H1 (cell line): Measurements from ENCODE around the gene CELF2. TPM values are rescaled to one million over a fixed set of nuclear protein-coding genes. Genes with fewer than 3 reads are reported as not detected.
A peak's percentile ranks its signal among the peaks of the same experiment; 100 is the strongest.

Source experiments
- CTCF ChIA-PET: fragments of 300-600 bp; sonication (Branson Sonifier 250); formaldehyde crosslinking; loops from one replicate; lab custom pipeline; 2021; ENCODE audit not compliant: partially characterized antibody; lab: Charles Lee
- POLR2A ChIA-PET: fragments of 300-600 bp; sonication (Branson Sonifier 250); formaldehyde crosslinking; loops from one replicate; lab custom pipeline; 2021; ENCODE audit warnings: inconsistent platforms; ENCODE audit not compliant: partially characterized antibody; lab: Charles Lee
- DNase-seq, 2 experiments: peaks; one replicate each; pipeline versions ENCODE4 v3.0.0 to v3.0.0-alpha.2; 2010 to 2022; ENCODE audit warnings: low spot score in 2 of 2, low read depth in 1 of 2, mixed read lengths in 1 of 2
- FAIRE-seq: peaks from 2 replicates; lab custom pipeline; 2011; peaks lifted over from hg19 to GRCh38; lab: Jason Lieb, UNC
- H2AFZ ChIP-seq: 2 replicates; pipeline ENCODE4 v1.8.1; 2012; ENCODE audit warnings: low read length, inconsistent platforms
- H2AK5ac ChIP-seq: 2 replicates; pipeline ENCODE4 v1.6.1; 2013; ENCODE audit warnings: low read depth, low read length
- H2BK120ac ChIP-seq: replicated peaks from 2 replicates; pipeline ENCODE3; 2013; ENCODE audit warnings: low read depth, low read length, inconsistent platforms
- H2BK12ac ChIP-seq: 2 replicates; pipeline ENCODE4 v1.6.1; 2013; ENCODE audit warnings: low read depth, low read length
- H2BK15ac ChIP-seq: 2 replicates; pipeline ENCODE4 v1.6.1; 2013; ENCODE audit warnings: low read length
- H2BK20ac ChIP-seq: 2 replicates; pipeline ENCODE4 v1.6.1; 2013; ENCODE audit warnings: low read length
- H2BK5ac ChIP-seq: 2 replicates; pipeline ENCODE4 v1.6.1; 2013; ENCODE audit warnings: low read depth, low read length
- H3K14ac ChIP-seq: 2 replicates; pipeline ENCODE4 v1.6.1; 2013; ENCODE audit warnings: inconsistent platforms; ENCODE audit not compliant: insufficient read length
- H3K18ac ChIP-seq: 2 replicates; pipeline ENCODE4 v1.6.1; 2013; ENCODE audit warnings: low read length; ENCODE audit errors: extremely low read depth
- H3K23ac ChIP-seq: 2 replicates; pipeline ENCODE4 v1.6.1; 2013; ENCODE audit warnings: inconsistent platforms; ENCODE audit not compliant: insufficient read length
- H3K23me2 ChIP-seq: 2 replicates; pipeline ENCODE4 v1.6.1; 2013; ENCODE audit warnings: low read depth, low read length
- H3K27ac ChIP-seq: 2 replicates; pipeline ENCODE4 v1.6.1; 2011; ENCODE audit warnings: low read depth, low read length, inconsistent platforms
- H3K27me3 ChIP-seq, 4 experiments: replicated peaks in 1 of 4; 1 replicate in 1 of 4; 2 replicates in 3 of 4; pipeline versions ENCODE4 v1.6.1 to v1.8.1; 2011 to 2013; ENCODE audit warnings: low read length in 3 of 4, mild to moderate bottlenecking in 3 of 4, inconsistent platforms in 2 of 4, mixed read lengths in 2 of 4, moderate library complexity in 1 of 4; ENCODE audit not compliant: control insufficient read depth in 3 of 4, insufficient read depth in 3 of 4; ENCODE audit errors: extremely low read depth in 1 of 4
- H3K36me3 ChIP-seq, 4 experiments: 2 replicates each; pipeline versions ENCODE4 v1.6.1 to v1.8.1; 2011 to 2013; ENCODE audit warnings: mild to moderate bottlenecking in 4 of 4, low read length in 3 of 4, moderate library complexity in 2 of 4, control low read depth in 1 of 4, inconsistent platforms in 1 of 4; ENCODE audit not compliant: insufficient read depth in 4 of 4, control insufficient read depth in 2 of 4
- H3K4ac ChIP-seq: replicated peaks from 2 replicates; pipeline ENCODE3; 2013; ENCODE audit warnings: low read length, low read depth, mixed read lengths, inconsistent platforms; ENCODE audit not compliant: insufficient read length
- H3K4me1 ChIP-seq, 4 experiments: replicated peaks in 1 of 4; 1 replicate in 1 of 4; 2 replicates in 3 of 4; pipeline versions ENCODE4 v1.6.1 to v1.8.1; 2011 to 2013; ENCODE audit warnings: low read length in 3 of 4, inconsistent platforms in 2 of 4, mixed read lengths in 1 of 4; ENCODE audit not compliant: insufficient read depth in 4 of 4, control insufficient read depth in 3 of 4
- H3K4me2 ChIP-seq, 2 experiments: 2 replicates each; pipeline versions ENCODE4 v1.6.1 to v1.8.1; 2011 to 2013; ENCODE audit warnings: low read depth in 2 of 2, low read length in 2 of 2, control low read depth in 1 of 2, inconsistent platforms in 1 of 2, mild to moderate bottlenecking in 1 of 2; ENCODE audit not compliant: insufficient read depth in 1 of 2
- H3K4me3 ChIP-seq, 4 experiments: fragments of 200-600, 300-600 bp in 1 of 4; sonication (generic), shearing (Covaris generic), sonication (Bioruptor Twin) in 1 of 4; 2 replicates each; pipeline versions ENCODE4 v1.5.1 to v1.8.1; 2011 to 2016; ENCODE audit warnings: low read length in 4 of 4, low read depth in 3 of 4, control low read depth in 2 of 4, inconsistent platforms in 2 of 4, mild to moderate bottlenecking in 2 of 4, mixed read lengths in 1 of 4, moderate library complexity in 1 of 4; ENCODE audit not compliant: insufficient read depth in 2 of 4; ENCODE audit errors: extremely low read depth in 1 of 4
- H3K56ac ChIP-seq: replicated peaks from 2 replicates; pipeline ENCODE3; 2013; ENCODE audit warnings: low read depth, mild to moderate bottlenecking, mixed read lengths, low read length, inconsistent platforms; ENCODE audit not compliant: insufficient read length
- H3K79me1 ChIP-seq: 2 replicates; pipeline ENCODE4 v1.6.1; 2013; ENCODE audit warnings: low read depth, low read length, control low read depth
- H3K79me2 ChIP-seq, 2 experiments: 2 replicates each; pipeline versions ENCODE4 v1.6.1 to v1.8.1; 2012 to 2013; ENCODE audit warnings: low read length in 2 of 2, mild to moderate bottlenecking in 2 of 2, inconsistent platforms in 1 of 2; ENCODE audit not compliant: insufficient read depth in 2 of 2, control insufficient read depth in 1 of 2
- H3K9ac ChIP-seq, 4 experiments: replicated peaks in 1 of 4; 1 replicate in 1 of 4; 2 replicates in 3 of 4; pipeline versions ENCODE4 v1.6.1 to v1.8.1; 2011 to 2013; ENCODE audit warnings: low read depth in 3 of 4, low read length in 3 of 4, control low read depth in 2 of 4, mild to moderate bottlenecking in 2 of 4, moderate library complexity in 2 of 4, inconsistent platforms in 1 of 4; ENCODE audit errors: extremely low read depth in 1 of 4
- H3K9me3 ChIP-seq, 2 experiments: 2 replicates each; pipeline versions ENCODE4 v1.6.1 to v1.8.1; 2012 to 2013; ENCODE audit warnings: mild to moderate bottlenecking in 2 of 2, moderate library complexity in 2 of 2, control low read depth in 1 of 2, inconsistent platforms in 1 of 2, low read depth in 1 of 2, low read length in 1 of 2, mixed read lengths in 1 of 2; ENCODE audit not compliant: insufficient read depth in 2 of 2
- H4K20me1 ChIP-seq, 2 experiments: replicated peaks in 1 of 2; 2 replicates each; pipeline versions ENCODE3 to v1.8.1; 2011 to 2013; ENCODE audit warnings: inconsistent platforms in 2 of 2, low read length in 2 of 2, mild to moderate bottlenecking in 1 of 2; ENCODE audit not compliant: insufficient read depth in 2 of 2, control insufficient read depth in 1 of 2
- H4K5ac ChIP-seq: 2 replicates; pipeline ENCODE4 v1.6.1; 2013; ENCODE audit warnings: low read length, low read depth, mixed read lengths, inconsistent platforms; ENCODE audit not compliant: insufficient read length
- H4K8ac ChIP-seq: 2 replicates; pipeline ENCODE4 v1.8.0; 2013; ENCODE audit warnings: mild to moderate bottlenecking, moderate library complexity, low read length, inconsistent platforms; ENCODE audit not compliant: insufficient read depth; ENCODE audit errors: extremely low read depth
- H4K91ac ChIP-seq: replicated peaks from 2 replicates; pipeline ENCODE3; 2013; ENCODE audit warnings: low read length, mixed read lengths, inconsistent platforms; ENCODE audit not compliant: insufficient read length
- ATF3 ChIP-seq: IDR thresholded peaks from 2 replicates; pipeline ENCODE4 v1.6.1; 2011; ENCODE audit warnings: low read depth, mild to moderate bottlenecking, low read length; ENCODE audit not compliant: insufficient read depth
- BCL11A ChIP-seq, 2 experiments: IDR thresholded peaks; one replicate each; pipeline ENCODE4 v1.6.1; 2011; ENCODE audit warnings: low read depth in 2 of 2, low read length in 2 of 2, mild to moderate bottlenecking in 2 of 2
- CEBPB ChIP-seq: IDR thresholded peaks from 2 replicates; pipeline ENCODE4 v1.6.1; 2012; ENCODE audit warnings: low read depth, low read length
- CTBP2 ChIP-seq: IDR thresholded peaks from 2 replicates; pipeline ENCODE4 v1.7.0; 2011; ENCODE audit warnings: borderline replicate concordance, mild to moderate bottlenecking, moderate library complexity, mixed read lengths, low read length; ENCODE audit not compliant: insufficient read depth, insufficient read length
- GABPA ChIP-seq: IDR thresholded peaks from 2 replicates; pipeline ENCODE4 v1.6.1; 2011; ENCODE audit warnings: mild to moderate bottlenecking, low read length, moderate library complexity, borderline replicate concordance; ENCODE audit not compliant: insufficient read depth
- GTF2F1 ChIP-seq: IDR thresholded peaks from 2 replicates; pipeline ENCODE4 v1.6.1; 2012; ENCODE audit warnings: low read depth, low read length, improper control_type of control experiment, borderline replicate concordance
- HDAC2 ChIP-seq, 2 experiments: fragments of 300-600 bp in 1 of 2; sonication (generic) in 1 of 2; IDR thresholded peaks; 2 replicates each; pipeline ENCODE4 v1.6.1; 2011 to 2012; ENCODE audit warnings: low read depth in 2 of 2, low read length in 2 of 2, mild to moderate bottlenecking in 2 of 2, moderate library complexity in 2 of 2, borderline replicate concordance in 1 of 2, inconsistent platforms in 1 of 2
- NRF1 ChIP-seq: IDR thresholded peaks from 2 replicates; pipeline ENCODE4 v1.6.1; 2011; ENCODE audit warnings: mild to moderate bottlenecking, low read depth, low read length, improper control_type of control experiment
- RAD21 ChIP-seq, 2 experiments: IDR thresholded peaks in 1 of 2; conservative IDR thresholded peaks in 1 of 2; 2 replicates each; pipeline ENCODE4 v1.6.1; 2011; ENCODE audit warnings: low read depth in 2 of 2, low read length in 2 of 2, improper control_type of control experiment in 1 of 2, inconsistent platforms in 1 of 2, mild to moderate bottlenecking in 1 of 2, moderate library complexity in 1 of 2
- SIN3A ChIP-seq, 2 experiments: IDR thresholded peaks in 1 of 2; conservative IDR thresholded peaks in 1 of 2; 2 replicates each; pipeline ENCODE4 v1.6.1; 2011 to 2012; ENCODE audit warnings: low read length in 2 of 2, improper control_type of control experiment in 1 of 2, low read depth in 1 of 2, mild to moderate bottlenecking in 1 of 2
- SIX5 ChIP-seq: IDR thresholded peaks from 2 replicates; pipeline ENCODE4 v1.6.1; 2011; ENCODE audit warnings: mild to moderate bottlenecking, low read depth, low read length
- ZNF274 ChIP-seq: IDR thresholded peaks from 2 replicates; pipeline ENCODE4 v1.7.0; 2012; ENCODE audit warnings: low read length, borderline replicate concordance; ENCODE audit errors: extremely low read depth
- WGBS, 2 experiments: shearing (Covaris generic) in 1 of 2; methylation state at CpG; one replicate each; pipeline versions ENCODE4 v1.1.6 to v1.1.7; 2013 to 2015; ENCODE audit warnings: low lambda C conversion rate in 2 of 2, mixed read lengths in 2 of 2, inconsistent platforms in 1 of 2, low coverage in 1 of 2, missing lambda C conversion rate in 1 of 2; ENCODE audit not compliant: insufficient replicate concordance in 2 of 2, insufficient coverage in 1 of 2, insufficient read length in 1 of 2; ENCODE audit errors: extremely low coverage in 1 of 2, missing lambda C conversion rate in 1 of 2; 5-methylcytosine and 5-hydroxymethylcytosine counted together
- polyA plus RNA-seq, 7 experiments: library from polyadenylated mRNA; depleted of rRNA in 3 of 7; stranded (reverse) in 5 of 7; unstranded in 2 of 7; fragments of >200 nt in 5 of 7; fragments of 200-250 nt in 2 of 7; gene quantifications; 1 replicate in 5 of 7; 2 replicates in 1 of 7; 4 replicates in 1 of 7; pipeline versions ENCODE4 v1.2.1 to v1.2.3, GENCODE V29; 2011 to 2013; ENCODE audit warnings: missing spikeins in 2 of 7, mixed read lengths in 2 of 7
- total RNA-seq: library from RNA; stranded (reverse); fragmentation: NEBNext Ultra II Directional; extraction: Animal tissue kit (Norgen Biotek cat#: 25700); gene quantifications from 2 replicates; pipeline ENCODE4 v1.2.1, GENCODE V29; 2021

The CELF2 gene
- total and polyA plus RNA-seq, 2 of the 8 experiments (the other 6 are each of a cell fraction or from before 2014, with no cell fraction given) = 18.3 to 22.7 TPM

GRCh38 chr10:11034762-11035161 is 17.1 kb downstream of the CELF2 start:
- no peak overlapping the region for H2BK15ac ChIP-seq
- no peaks in the 10 kb centered on the region for H3K23me2 ChIP-seq
- WGBS, 2 experiments = 86% methylated on average over 7 of the region's 7 CpGs; no CpG with 5 or more reads in 1 of the 2 experiments
- 0 out of 2 replicates have a peak overlapping the region, but pooled peaks have one; percentile 9 for H3K18ac ChIP-seq
- no peaks in the 10 kb centered on the region for H3K9me3 ChIP-seq
- H3K56ac ChIP-seq = no peak overlapping the region
- peak overlapping the region; percentile 15; the same call in 1 of the 2 replicates for H2BK5ac ChIP-seq
- peaks cover 2 to 12% (median 8%) of the 10 kb centered on the region in 4 experiments; a peak in 4 of 7 replicates for H3K4me1 ChIP-seq
- H3K4ac ChIP-seq = no peak overlapping the region
- H3K23ac ChIP-seq = no peak overlapping the region
- no peak overlapping the region for H3K4me3 ChIP-seq
- H2BK12ac ChIP-seq = peak overlapping the region; percentile 64
- H4K8ac ChIP-seq = no peak overlapping the region
- no peak overlapping the region for H3K9ac ChIP-seq
- CTCF ChIA-PET = interaction anchor here (0.6 to 2.2 kb wide), 13 partner anchors 8 to 1110 kb away, joined by 3 to 12 read pairs (median 4); no protein-coding TSS in a partner anchor
- H3K79me1 ChIP-seq = no peaks in the 10 kb centered on the region; the same call in 1 of the 2 replicates
- no peak overlapping the region for H2BK20ac ChIP-seq
- H4K20me1 ChIP-seq = no peaks in the 10 kb centered on the region
- H4K91ac ChIP-seq = no peak overlapping the region
- no peak overlapping the region for H3K14ac ChIP-seq
- no peak overlapping the region for H2AK5ac ChIP-seq
- DNase-seq = no peak
- no peak for TF ChIP-seq ATF3
- TF ChIP-seq GABPA = no peak
- no peak for TF ChIP-seq HDAC2 (IDR thresholded peaks at IDR 0.05; ENCODE audit: borderline replicate concordance in 1 of 2, low read depth in 2 of 2, low read length in 2 of 2)
- no peak for TF ChIP-seq SIX5
- TF ChIP-seq CTBP2 = no peak
- TF ChIP-seq RAD21 (IDR thresholded peaks at IDR 0.05 in 1 of 2, conservative IDR thresholded peaks at IDR 0.05 in 1 of 2; ENCODE audit: low read depth in 2 of 2, low read length in 2 of 2) = no peak
- TF ChIP-seq SIN3A (conservative IDR thresholded peaks at IDR 0.05 in 1 of 2, IDR thresholded peaks at IDR 0.05 in 1 of 2; ENCODE audit: low read depth in 1 of 2, low read length in 2 of 2) = no peak
- TF ChIP-seq CEBPB = no peak
- no peak for TF ChIP-seq ZNF274
- TF ChIP-seq GTF2F1 = no peak
- no peak for TF ChIP-seq BCL11A (IDR thresholded peaks at IDR 0.05; ENCODE audit: low read depth in 2 of 2, low read length in 2 of 2)
- no peak for TF ChIP-seq NRF1
- TF ChIP-seq, all 59 proteins: peak for 0
- no peak for FAIRE-seq
- H3K27ac ChIP-seq = no peak overlapping the region
- no peak overlapping the region for H3K4me2 ChIP-seq
- H2AFZ ChIP-seq = no peak overlapping the region
- POLR2A ChIA-PET = interaction anchor here (1.0 to 2.0 kb wide), 2 partner anchors 17 to 60 kb away, joined by 3 to 4 read pairs; partner anchors contain the start of gene CELF2
- H3K27me3 ChIP-seq = no peaks in the 10 kb centered on the region
- no peak overlapping the region for H4K5ac ChIP-seq
- 0 out of 4 replicates have a peak, but pooled peaks cover 0 to 4% of the 10 kb centered on the region in 2 experiments for H3K79me2 ChIP-seq
- peak overlapping the region; percentile 62 for H2BK120ac ChIP-seq
- H3K36me3 ChIP-seq = no peaks in the 10 kb centered on the region
